ENCODE data around the gene UNC80.

GRCh38 chr2:209772290-209772685, 656 bp downstream of the UNC80 start:
- TF ChIP-seq, protein P1, sequence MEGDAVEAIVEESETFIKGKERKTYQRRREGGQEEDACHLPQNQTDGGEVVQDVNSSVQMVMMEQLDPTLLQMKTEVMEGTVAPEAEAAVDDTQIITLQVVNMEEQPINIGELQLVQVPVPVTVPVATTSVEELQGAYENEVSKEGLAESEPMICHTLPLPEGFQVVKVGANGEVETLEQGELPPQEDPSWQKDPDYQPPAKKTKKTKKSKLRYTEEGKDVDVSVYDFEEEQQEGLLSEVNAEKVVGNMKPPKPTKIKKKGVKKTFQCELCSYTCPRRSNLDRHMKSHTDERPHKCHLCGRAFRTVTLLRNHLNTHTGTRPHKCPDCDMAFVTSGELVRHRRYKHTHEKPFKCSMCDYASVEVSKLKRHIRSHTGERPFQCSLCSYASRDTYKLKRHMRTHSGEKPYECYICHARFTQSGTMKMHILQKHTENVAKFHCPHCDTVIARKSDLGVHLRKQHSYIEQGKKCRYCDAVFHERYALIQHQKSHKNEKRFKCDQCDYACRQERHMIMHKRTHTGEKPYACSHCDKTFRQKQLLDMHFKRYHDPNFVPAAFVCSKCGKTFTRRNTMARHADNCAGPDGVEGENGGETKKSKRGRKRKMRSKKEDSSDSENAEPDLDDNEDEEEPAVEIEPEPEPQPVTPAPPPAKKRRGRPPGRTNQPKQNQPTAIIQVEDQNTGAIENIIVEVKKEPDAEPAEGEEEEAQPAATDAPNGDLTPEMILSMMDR (conservative IDR thresholded peaks at IDR 0.05; ENCODE audit: low read depth, low read length) = no peak
- TF ChIP-seq BHLHE40 (IDR thresholded peaks at IDR 0.05; ENCODE audit: low read depth, low read length) = no peak
- no peak for TF ChIP-seq RFX5 (IDR thresholded peaks at IDR 0.05; ENCODE audit: low read depth, low read length)
- TF ChIP-seq NFE2L2 (IDR thresholded peaks at IDR 0.05; ENCODE audit: low read depth, low read length) = no peak
- TF ChIP-seq POLR2A (IDR thresholded peaks at IDR 0.05; ENCODE audit: low read depth, low read length) = no peak

Data from IMR-90 (cell line).